NT2/D1 (cell line): ENCODE data around the gene RNASE11.

Experiments used
- DNase-seq: peaks from one replicate; pipeline ENCODE4 v3.0.0-alpha.2; 2011; ENCODE audit warnings: low read depth, low spot score
- H3K27me3 ChIP-seq: 2 replicates; pipeline ENCODE4 v1.6.0; 2011; ENCODE audit warnings: mild to moderate bottlenecking; ENCODE audit not compliant: insufficient read length, insufficient read depth
- H3K36me3 ChIP-seq: 2 replicates; pipeline ENCODE4 v1.6.1; 2011; ENCODE audit warnings: mild to moderate bottlenecking, low read length, mixed read lengths; ENCODE audit not compliant: insufficient read depth, insufficient read length
- H3K4me1 ChIP-seq: 2 replicates; pipeline ENCODE4 v1.5.1; 2011; ENCODE audit not compliant: insufficient read depth, insufficient read length
- H3K4me3 ChIP-seq: 2 replicates; pipeline ENCODE4 v1.5.1; 2011; ENCODE audit warnings: low read depth; ENCODE audit not compliant: insufficient read length
- H3K9ac ChIP-seq: 2 replicates; pipeline ENCODE4 v1.6.0; 2011; ENCODE audit warnings: low read depth; ENCODE audit not compliant: insufficient read length
- H3K9me3 ChIP-seq: 2 replicates; pipeline ENCODE4 v1.5.1; 2011; ENCODE audit warnings: mild to moderate bottlenecking, low read length; ENCODE audit not compliant: insufficient read depth
- SUZ12 ChIP-seq: IDR thresholded peaks from 2 replicates; pipeline ENCODE4 v1.6.1; 2011; ENCODE audit not compliant: insufficient read length, insufficient read depth; ENCODE audit errors: extremely low read depth
- YY1 ChIP-seq: IDR thresholded peaks from 2 replicates; pipeline ENCODE4 v1.6.1; 2011; ENCODE audit not compliant: insufficient read length, insufficient read depth
- ZNF274 ChIP-seq: IDR thresholded peaks from 2 replicates; pipeline ENCODE4 v1.6.1; 2011; ENCODE audit warnings: mild to moderate bottlenecking, low read depth, low read length

Gene RNASE11

GRCh38 chr14:20618271-20618749 lies 30.5 kb upstream of the RNASE11 start:
- Histone ChIP-seq H3K4me3 (no peak overlapping the region), H3K9ac (no peak overlapping the region), H3K9me3 (no peaks in the 10 kb centered on the region), H3K36me3 (no peaks in the 10 kb centered on the region), H3K4me1 (no peaks in the 10 kb centered on the region), H3K27me3 (no peaks in the 10 kb centered on the region)
- TF ChIP-seq ZNF274: no peak
- no peak for TF ChIP-seq YY1
- TF ChIP-seq SUZ12: no peak
- DNase-seq: no peak

GRCh38 chr14:20617138-20618003 lies 29.6 kb upstream of the RNASE11 start:
- DNase-seq: no peak
- no peaks in the 10 kb centered on the region for H3K36me3 ChIP-seq
- H3K27me3 ChIP-seq: no peaks in the 10 kb centered on the region
- H3K9ac ChIP-seq: no peak overlapping the region
- no peaks in the 10 kb centered on the region for H3K9me3 ChIP-seq
- H3K4me3 ChIP-seq: no peak overlapping the region
- H3K4me1 ChIP-seq: peaks cover 2% of the 10 kb centered on the region
- TF ChIP-seq SUZ12 (no peak), YY1 (no peak), ZNF274 (no peak)

GRCh38 chr14:20615996-20616395 lies 28.2 kb upstream of the RNASE11 start:
- H3K9ac ChIP-seq: no peak overlapping the region
- TF ChIP-seq SUZ12 (no peak), ZNF274 (no peak), YY1 (no peak)
- H3K4me3 ChIP-seq: no peak overlapping the region
- H3K9me3 ChIP-seq: no peaks in the 10 kb centered on the region
- no peaks in the 10 kb centered on the region for H3K27me3 ChIP-seq
- DNase-seq: no peak
- no peaks in the 10 kb centered on the region for H3K36me3 ChIP-seq
- peaks cover 2% of the 10 kb centered on the region for H3K4me1 ChIP-seq

GRCh38 chr14:20614038-20614840 lies 26.4 kb upstream of the RNASE11 start:
- H3K4me3 ChIP-seq: peak overlapping the region; percentile 82
- peak overlapping the region; percentile 72 for H3K9ac ChIP-seq
- H3K4me1 ChIP-seq: peaks cover 2% of the 10 kb centered on the region
- TF ChIP-seq YY1 (no peak), ZNF274 (no peak)
- no peaks in the 10 kb centered on the region for H3K27me3 ChIP-seq
- H3K36me3 ChIP-seq: no peaks in the 10 kb centered on the region
- no peak for DNase-seq
- no peaks in the 10 kb centered on the region for H3K9me3 ChIP-seq

DNA sequence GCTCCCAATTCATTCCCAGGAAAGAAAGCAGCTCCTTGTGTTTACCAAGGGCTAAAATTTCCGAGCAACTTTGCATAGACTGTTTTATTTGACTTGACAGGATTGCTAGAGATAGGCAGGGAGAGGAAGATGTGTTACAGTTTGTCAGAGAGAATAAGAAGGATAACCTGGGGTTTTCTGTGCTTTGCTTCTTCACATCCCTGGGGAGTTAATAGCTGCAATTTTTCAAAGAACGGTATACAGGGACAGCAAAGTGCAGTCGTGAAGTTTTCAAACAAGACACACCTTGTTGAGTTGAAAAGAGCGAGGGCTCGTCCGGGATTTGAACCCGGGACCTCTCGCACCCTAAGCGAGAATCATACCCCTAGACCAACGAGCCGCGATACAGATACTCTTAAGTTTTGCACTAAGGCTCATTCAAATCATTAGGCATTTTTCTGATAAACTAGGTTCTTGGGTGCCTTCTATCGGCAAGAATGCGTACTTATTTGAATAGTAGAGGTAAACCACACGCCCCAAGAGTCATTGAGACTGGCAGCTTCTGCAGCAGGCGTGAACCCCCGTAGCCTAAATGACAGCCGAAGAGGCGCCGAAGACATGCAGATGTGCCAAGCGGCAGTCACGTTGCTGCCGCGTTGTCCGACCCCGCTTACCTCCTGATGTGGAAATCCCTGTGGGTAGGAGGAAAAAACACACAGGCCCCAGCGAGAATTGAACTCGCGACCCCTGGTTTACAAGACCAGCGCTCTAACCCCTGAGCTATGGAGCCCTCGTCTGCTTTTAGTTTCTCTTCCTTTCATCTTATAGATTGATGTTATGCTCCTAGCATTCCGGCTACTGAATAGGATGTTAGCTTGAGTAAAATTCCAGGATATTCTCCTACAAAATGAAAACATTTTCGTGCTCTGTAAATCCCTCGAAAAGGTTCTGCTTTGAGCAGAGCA lies 25.6 kb upstream of the RNASE11 start:
- Histone ChIP-seq H3K9me3 (no peaks in the 10 kb centered on the region), H3K9ac (peak overlapping the region; percentile 72), H3K36me3 (no peaks in the 10 kb centered on the region), H3K4me3 (peak overlapping the region; percentile 82), H3K27me3 (no peaks in the 10 kb centered on the region), H3K4me1 (peaks cover 2% of the 10 kb centered on the region)
- peak; percentile 82 for DNase-seq
- TF ChIP-seq YY1 (no peak), SUZ12 (no peak), ZNF274 (no peak)

- H3K4me3 ChIP-seq: no peak overlapping the region
- no peak for DNase-seq
- no peaks in the 10 kb centered on the region for H3K9me3 ChIP-seq
- peaks cover 2% of the 10 kb centered on the region for H3K4me1 ChIP-seq
- H3K27me3 ChIP-seq: no peaks in the 10 kb centered on the region
- TF ChIP-seq SUZ12 (no peak), YY1 (no peak), ZNF274 (no peak)
- no peak overlapping the region for H3K9ac ChIP-seq
- H3K36me3 ChIP-seq: no peaks in the 10 kb centered on the region
These were observed 24.6 kb upstream of the RNASE11 start for GRCh38 chr14:20612403-20612802.
